ENCODE results near the gene GAD2. TPM values are rescaled to one million over a fixed set of nuclear protein-coding genes. Genes with fewer than 3 reads are reported as not detected.

Gene GAD2
- total and polyA plus RNA-seq, 8 donors = 0.03 to 0.06 TPM; not detected in 6

- no peak for ATAC-seq
- intact Hi-C loops (cut with DNase I) = no loop called here
Observed at GRCh38 chr10:26215396-26215934, 1.1 kb upstream of the GAD2 start.

GRCh38 chr10:26215935-26216584 lies 514 bp upstream of the GAD2 start:
- H3K27ac ChIP-seq = no peak overlapping the region
- H3K27me3 ChIP-seq = peaks cover 97 to 100% of the 10 kb centered on the region in 2 donors
- H3K36me3 ChIP-seq = no peaks in the 10 kb centered on the region
- H3K4me3 ChIP-seq = no peak overlapping the region
- DNase-seq (peak in 3 of 4 donors; percentile 36 to 73 (median 73)), ATAC-seq (peak; percentile 82)
- no peak for TF ChIP-seq CTCF (IDR thresholded peaks at IDR 0.05)
- intact Hi-C loops (cut with DNase I) = no loop called here
- no peaks in the 10 kb centered on the region for H3K9me3 ChIP-seq
- peaks cover 4 to 24% of the 10 kb centered on the region in 2 donors for H3K4me1 ChIP-seq

More at GRCh38 chr10:26215396-26215934, 1.1 kb upstream of the GAD2 start:
- H3K4me3 ChIP-seq = no peak overlapping the region
- no peak for DNase-seq
- H3K27ac ChIP-seq = no peak overlapping the region
- no peaks in the 10 kb centered on the region for H3K9me3 ChIP-seq
- H3K4me1 ChIP-seq = peaks cover 4 to 24% of the 10 kb centered on the region in 2 donors
- no peak for TF ChIP-seq CTCF (IDR thresholded peaks at IDR 0.05)
- no peaks in the 10 kb centered on the region for H3K36me3 ChIP-seq
- peaks cover 94 to 100% of the 10 kb centered on the region in 2 donors for H3K27me3 ChIP-seq

GRCh38 chr10:26217396-26218086 lies 967 bp downstream of the GAD2 start:
- H3K4me3 ChIP-seq = no peak overlapping the region
- no peak overlapping the region for H3K27ac ChIP-seq
- intact Hi-C loops (cut with DNase I) = no loop called here
- peaks cover 4 to 24% of the 10 kb centered on the region in 2 donors for H3K4me1 ChIP-seq
- H3K36me3 ChIP-seq = no peaks in the 10 kb centered on the region
- H3K9me3 ChIP-seq = no peaks in the 10 kb centered on the region
- TF ChIP-seq CTCF (IDR thresholded peaks at IDR 0.05) = no peak
- H3K27me3 ChIP-seq = peaks cover 95 to 100% of the 10 kb centered on the region in 2 donors
- DNase-seq (no peak), ATAC-seq (peak; percentile 49)

- intact Hi-C loops (cut with DNase I) = no loop called here
- peaks cover 73 to 92% of the 10 kb centered on the region in 2 donors for H3K27me3 ChIP-seq
Observed at GRCh38 chr10:26219676-26220075, 3.1 kb downstream of the GAD2 start.

More at GRCh38 chr10:26219676-26220075, 3.1 kb downstream of the GAD2 start:
- Histone ChIP-seq H3K4me3 (no peak overlapping the region), H3K36me3 (no peaks in the 10 kb centered on the region), H3K9me3 (no peaks in the 10 kb centered on the region), H3K27ac (no peak overlapping the region), H3K4me1 (peaks cover 4 to 24% of the 10 kb centered on the region in 2 donors)
- ATAC-seq = no peak
- no peak for TF ChIP-seq CTCF (IDR thresholded peaks at IDR 0.05)
- DNase-seq = no peak

All from left lung (tissue), 10 donors.